Activated naive CD4-positive, alpha-beta T cell treated with anti-CD3 and anti-CD28 coated beads for 36 hours (primary cell): ENCODE results near the gene LTO1. TPM values are rescaled to one million over a fixed set of nuclear protein-coding genes. Genes with fewer than 3 reads are reported as not detected.

Source experiments
- CTCF ChIA-PET: fragments of 350-600 bp; sonication (Branson Sonifier 250); formaldehyde crosslinking; loops from one replicate; lab custom pipeline; 2021; ENCODE audit warnings: antibody characterized with exemption; lab: Charles Lee
- DNase-seq: peaks from one replicate; pipeline ENCODE4 v3.0.0-alpha.2; 2020
- H3K27ac Mint-ChIP-seq: one replicate; pipeline ENCODE4 v1.8.0; 2021; ENCODE audit warnings: mild to moderate bottlenecking, mixed read lengths
- H3K27me3 Mint-ChIP-seq: one replicate; pipeline ENCODE4 v1.8.0; 2021; ENCODE audit warnings: low read depth, mixed read lengths
- H3K36me3 Mint-ChIP-seq: one replicate; pipeline ENCODE4 v1.8.0; 2021; ENCODE audit warnings: low read depth, mixed read lengths
- H3K4me1 Mint-ChIP-seq: one replicate; pipeline ENCODE4 v1.8.0; 2021; ENCODE audit warnings: low read depth, mixed read lengths
- H3K4me3 Mint-ChIP-seq: one replicate; pipeline ENCODE4 v1.8.0; 2021; ENCODE audit warnings: mild to moderate bottlenecking, moderate library complexity, mixed read lengths
- H3K9me3 Mint-ChIP-seq: one replicate; pipeline ENCODE4 v1.8.0; 2021; ENCODE audit warnings: mixed read lengths
- intact Hi-C: fragments of 100-400 bp; cut with micrococcal nuclease; formaldehyde crosslinking; loops from one replicate; pipeline ENCODE4 v1.15.1; 2023
- total RNA-seq, 2 experiments: library from RNA; stranded (reverse); gene quantifications; one replicate each; pipeline ENCODE4 v1.2.3, GENCODE V29; 2021

Gene LTO1
- total RNA-seq, 2 experiments from 2014 or later: 14.8 to 14.9 TPM

DNA sequence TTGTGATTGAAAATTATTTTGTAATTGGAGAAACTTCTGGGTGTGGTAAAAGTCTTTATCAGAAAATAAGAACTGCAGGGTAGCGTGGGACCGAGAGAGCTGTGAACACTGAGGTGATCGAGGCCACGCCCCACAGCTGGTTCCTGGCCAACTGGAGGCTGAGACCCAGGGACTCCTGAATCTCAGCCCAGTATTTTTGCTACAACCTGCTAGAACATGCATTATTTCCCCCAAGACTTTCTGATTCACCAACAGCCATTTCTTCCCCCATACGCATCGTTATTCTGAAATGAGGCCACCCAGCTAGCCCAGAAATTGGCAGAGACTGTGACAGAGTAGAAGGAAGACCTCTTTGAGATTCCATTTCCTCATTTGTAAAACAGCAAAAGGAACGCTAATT lies 32.0 kb upstream of the LTO1 start:
- CTCF ChIA-PET: interaction anchor here (0.6 kb wide), 1 partner anchor 493 kb away, joined by 3 read pairs; no protein-coding TSS in a partner anchor
- intact Hi-C loops: loop anchor here (5.0 kb wide), 1 partner anchor 95 kb away; no protein-coding TSS in a partner anchor
- no peak overlapping the region for H3K27ac Mint-ChIP-seq
- no peak for DNase-seq
- H3K4me1 Mint-ChIP-seq: peaks cover 16% of the 10 kb centered on the region
- no peaks in the 10 kb centered on the region for H3K9me3 Mint-ChIP-seq
- H3K27me3 Mint-ChIP-seq: peaks cover 23% of the 10 kb centered on the region
- no peaks in the 10 kb centered on the region for H3K36me3 Mint-ChIP-seq
- no peak overlapping the region for H3K4me3 Mint-ChIP-seq

DNA sequence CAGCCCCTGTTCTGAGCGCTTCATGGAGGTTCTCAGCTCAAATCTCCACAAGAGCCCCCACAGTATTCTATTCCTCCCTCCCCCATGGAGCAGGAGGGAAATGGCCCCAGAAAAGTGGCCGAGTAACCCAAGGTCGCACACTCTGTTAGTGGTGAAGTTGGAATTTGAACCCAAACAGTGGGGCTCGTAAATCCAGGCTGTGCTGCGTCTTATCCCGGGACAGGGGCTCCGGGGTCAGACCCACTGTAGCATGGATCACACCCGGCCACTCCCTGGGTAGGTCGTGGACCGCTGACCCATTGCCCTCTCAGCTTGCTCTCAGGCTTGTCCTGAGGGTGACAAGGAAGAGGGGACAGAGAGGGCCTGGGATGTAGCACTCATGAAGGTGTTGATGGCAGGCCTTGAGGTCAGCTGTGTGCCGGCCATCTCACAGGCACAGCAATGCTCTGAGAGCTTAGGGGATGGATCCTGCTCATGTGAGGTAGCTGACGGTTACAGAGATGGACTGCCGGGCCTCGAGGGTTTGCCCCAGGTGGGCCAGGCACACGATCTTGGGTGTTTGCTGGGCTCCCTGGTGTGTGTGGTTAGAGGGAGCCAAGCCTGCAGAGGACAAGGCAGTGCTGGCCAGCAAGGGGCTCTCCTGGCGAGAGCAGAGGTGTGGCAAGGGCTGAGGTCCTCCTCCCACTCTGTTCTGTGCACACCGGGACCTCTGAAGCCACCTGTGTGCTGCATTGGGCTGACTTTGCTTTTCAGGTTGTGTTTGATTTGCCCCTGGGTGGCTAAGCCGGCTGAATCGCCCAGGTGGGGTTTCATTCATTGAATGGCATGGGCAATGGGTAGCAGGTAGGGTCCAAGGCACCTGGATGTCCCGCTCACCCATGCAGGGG lies 31.0 kb upstream of the LTO1 start:
- H3K27me3 Mint-ChIP-seq: peaks cover 27% of the 10 kb centered on the region
- CTCF ChIA-PET: interaction anchor here (0.8 kb wide), 1 partner anchor 413 kb away, joined by 3 read pairs; no protein-coding TSS in a partner anchor
- intact Hi-C loops: loop anchor here (5.0 kb wide), 1 partner anchor 96 kb away; no protein-coding TSS in a partner anchor

DNA sequence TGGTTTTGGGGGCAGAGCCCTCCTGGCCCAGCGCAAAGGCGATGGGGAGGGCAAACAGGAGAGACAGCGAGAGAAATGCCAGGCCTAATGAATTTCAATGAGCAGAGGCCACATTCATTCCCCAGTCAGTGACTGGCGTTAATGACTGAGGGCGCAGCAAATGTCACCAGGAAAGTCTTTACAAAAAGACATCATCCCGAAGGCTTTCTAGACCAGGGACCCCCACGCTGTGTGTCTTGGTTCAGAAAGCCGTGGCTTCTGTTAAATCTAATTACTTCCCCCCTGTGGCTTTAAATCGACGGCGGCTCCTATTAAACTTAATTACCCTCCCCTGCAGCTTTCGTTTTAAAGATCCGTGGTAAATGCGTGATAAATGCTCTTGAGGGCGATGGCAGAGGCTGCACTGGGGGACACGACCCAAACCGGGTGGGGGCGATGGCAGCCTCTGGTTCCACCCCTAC lies 30.2 kb upstream of the LTO1 start:
- H3K27ac Mint-ChIP-seq: no peak overlapping the region
- H3K36me3 Mint-ChIP-seq: no peaks in the 10 kb centered on the region
- H3K9me3 Mint-ChIP-seq: no peaks in the 10 kb centered on the region
- peaks cover 28% of the 10 kb centered on the region for H3K27me3 Mint-ChIP-seq
- DNase-seq: no peak
- H3K4me1 Mint-ChIP-seq: peaks cover 8% of the 10 kb centered on the region
- CTCF ChIA-PET: interaction anchor here (0.6 to 1.0 kb wide), 2 partner anchors 16 to 185 kb away, joined by 3 to 6 read pairs; no protein-coding TSS in a partner anchor
- H3K4me3 Mint-ChIP-seq: no peak overlapping the region
- intact Hi-C loops: loop anchor here (5.0 kb wide), 1 partner anchor 97 kb away; no protein-coding TSS in a partner anchor

More for the DNA sequence above, 31.0 kb upstream of the LTO1 start:
- H3K36me3 Mint-ChIP-seq: no peaks in the 10 kb centered on the region
- H3K9me3 Mint-ChIP-seq: no peaks in the 10 kb centered on the region
- no peak overlapping the region for H3K4me3 Mint-ChIP-seq
- DNase-seq: no peak
- no peak overlapping the region for H3K27ac Mint-ChIP-seq
- peaks cover 8% of the 10 kb centered on the region for H3K4me1 Mint-ChIP-seq

DNA sequence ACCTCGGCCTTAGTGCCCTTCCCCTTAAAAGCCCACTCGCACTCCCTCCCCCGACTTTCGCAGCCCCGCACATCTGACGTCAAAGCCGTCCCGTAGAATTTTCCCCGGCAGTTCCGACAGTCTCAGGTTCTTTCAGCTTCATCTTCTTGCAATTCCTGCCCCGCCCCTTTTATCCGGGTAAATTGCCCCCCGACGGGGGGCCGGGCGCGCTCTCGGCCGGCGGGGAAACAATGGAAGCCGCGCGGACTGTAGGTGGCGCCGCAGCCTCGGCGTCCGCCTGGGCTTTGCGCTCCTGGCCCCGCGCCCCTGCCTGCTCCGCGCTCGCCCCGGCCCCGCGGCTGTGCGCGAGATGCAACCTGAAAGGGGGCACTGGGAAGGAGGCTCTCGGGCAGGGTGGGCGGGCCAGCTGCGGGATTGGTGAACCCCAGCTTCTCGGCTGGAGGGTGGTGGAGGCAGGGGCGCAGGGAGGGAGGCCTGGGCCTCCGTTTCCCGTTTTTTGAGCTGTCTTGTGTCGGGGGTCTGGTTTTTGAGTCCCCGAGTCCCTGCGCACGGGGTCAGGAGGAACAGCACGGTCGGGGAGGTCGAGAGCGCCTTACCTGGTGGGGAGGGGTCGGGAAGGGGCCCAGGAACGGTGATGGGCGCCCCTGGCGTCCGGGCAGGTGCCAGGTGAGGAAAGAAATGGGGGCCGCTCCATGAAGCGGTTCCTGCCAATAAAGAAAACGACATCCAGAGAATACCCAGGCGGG lies 29.5 kb upstream of the LTO1 start:
- Mint-ChIP-seq H3K9me3 (no peaks in the 10 kb centered on the region), H3K4me1 (peaks cover 8% of the 10 kb centered on the region), H3K27me3 (peaks cover 29% of the 10 kb centered on the region), H3K4me3 (peak overlapping the region; percentile 49), H3K36me3 (no peaks in the 10 kb centered on the region), H3K27ac (no peak overlapping the region)
- intact Hi-C loops: loop anchor here (1.0 to 5.0 kb wide), 3 partner anchors 98 to 184 kb away; no protein-coding TSS in a partner anchor
- CTCF ChIA-PET: interaction anchor here (0.6 to 1.0 kb wide), 2 partner anchors 17 to 185 kb away, joined by 3 to 6 read pairs; no protein-coding TSS in a partner anchor
- DNase-seq: peak; percentile 23

DNA sequence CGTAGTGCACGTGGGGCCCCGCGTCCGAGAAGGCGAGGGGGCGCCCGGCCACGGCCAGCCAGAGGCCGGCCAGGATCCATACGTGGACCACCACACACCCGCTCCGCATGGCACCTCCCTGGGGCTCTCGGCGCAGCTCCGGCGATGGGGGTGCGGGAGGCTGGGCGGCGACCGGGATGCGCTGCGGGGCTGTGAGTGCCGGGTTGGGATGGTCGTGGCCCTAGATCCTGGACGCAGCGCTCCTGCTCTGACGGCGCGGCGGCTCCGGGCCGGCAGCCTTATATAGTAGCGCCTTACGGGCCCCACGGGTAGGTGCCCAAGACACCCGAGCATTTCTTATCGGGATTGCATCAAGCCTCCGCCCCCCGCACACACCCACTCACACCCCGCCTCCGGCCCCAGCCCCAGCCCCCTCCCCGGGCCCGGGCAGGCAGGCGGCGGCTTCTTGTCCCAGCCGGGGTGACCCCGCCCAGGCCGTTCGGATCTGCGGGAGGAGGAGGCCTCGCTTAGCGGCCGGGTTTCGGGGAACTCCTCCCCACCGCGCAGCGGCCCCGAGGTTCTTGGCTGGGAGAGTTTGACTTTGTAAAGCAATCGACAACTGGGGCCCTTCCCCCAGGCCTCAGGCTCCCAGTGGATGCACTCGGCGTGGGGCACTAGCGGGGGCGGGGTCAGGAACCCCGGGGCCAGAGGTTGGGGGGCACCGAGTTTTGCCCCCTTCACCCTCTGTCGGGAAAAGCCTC lies 28.8 kb upstream of the LTO1 start, which contains the start of gene FGF19:
Gene FGF19 (minus strand): TSS at position 255 of the 740 bp plus-strand sequence. CDS start 146 bp downstream, at position 109.
- Mint-ChIP-seq H3K4me1 (peaks cover 8% of the 10 kb centered on the region), H3K27ac (no peak within 1 kb of the TSS), H3K27me3 (peaks cover 35% of the 10 kb centered on the region), H3K36me3 (no peaks in the 10 kb centered on the region), H3K4me3 (peak within 1 kb of the TSS; percentile 49), H3K9me3 (no peaks in the 10 kb centered on the region)
- no peak for DNase-seq
- CTCF ChIA-PET: interaction anchor here (1.0 kb wide), 1 partner anchor 186 kb away, joined by 6 read pairs; no protein-coding TSS in a partner anchor
- intact Hi-C loops: loop anchor here (1.0 to 5.0 kb wide), 2 partner anchors 138 to 184 kb away; no protein-coding TSS in a partner anchor

DNA sequence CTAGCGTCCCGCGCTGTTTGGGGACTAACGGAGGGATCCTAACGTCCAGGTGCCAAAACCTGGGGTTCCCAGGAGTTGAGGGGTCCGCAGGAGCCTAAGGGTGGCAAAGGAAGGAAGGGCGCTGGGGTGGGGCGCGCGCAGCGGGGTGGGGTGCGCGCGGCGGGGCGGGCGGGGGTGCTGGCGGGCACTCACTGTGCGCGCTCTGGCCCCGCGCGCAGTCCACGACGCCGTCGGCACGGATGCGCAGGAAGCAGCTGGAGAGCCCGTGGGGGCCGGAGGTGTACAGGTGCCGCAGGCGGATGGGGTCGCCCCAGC lies 28.3 kb upstream of the LTO1 start:
- peaks cover 8% of the 10 kb centered on the region for H3K4me1 Mint-ChIP-seq
- no peaks in the 10 kb centered on the region for H3K36me3 Mint-ChIP-seq
- H3K27me3 Mint-ChIP-seq: peaks cover 39% of the 10 kb centered on the region
- CTCF ChIA-PET: no interaction called here
- intact Hi-C loops: loop anchor here (5.0 kb wide), 1 partner anchor 139 kb away; no protein-coding TSS in a partner anchor
- no peak overlapping the region for H3K27ac Mint-ChIP-seq
- H3K4me3 Mint-ChIP-seq: no peak overlapping the region
- DNase-seq: no peak
- no peaks in the 10 kb centered on the region for H3K9me3 Mint-ChIP-seq

DNA sequence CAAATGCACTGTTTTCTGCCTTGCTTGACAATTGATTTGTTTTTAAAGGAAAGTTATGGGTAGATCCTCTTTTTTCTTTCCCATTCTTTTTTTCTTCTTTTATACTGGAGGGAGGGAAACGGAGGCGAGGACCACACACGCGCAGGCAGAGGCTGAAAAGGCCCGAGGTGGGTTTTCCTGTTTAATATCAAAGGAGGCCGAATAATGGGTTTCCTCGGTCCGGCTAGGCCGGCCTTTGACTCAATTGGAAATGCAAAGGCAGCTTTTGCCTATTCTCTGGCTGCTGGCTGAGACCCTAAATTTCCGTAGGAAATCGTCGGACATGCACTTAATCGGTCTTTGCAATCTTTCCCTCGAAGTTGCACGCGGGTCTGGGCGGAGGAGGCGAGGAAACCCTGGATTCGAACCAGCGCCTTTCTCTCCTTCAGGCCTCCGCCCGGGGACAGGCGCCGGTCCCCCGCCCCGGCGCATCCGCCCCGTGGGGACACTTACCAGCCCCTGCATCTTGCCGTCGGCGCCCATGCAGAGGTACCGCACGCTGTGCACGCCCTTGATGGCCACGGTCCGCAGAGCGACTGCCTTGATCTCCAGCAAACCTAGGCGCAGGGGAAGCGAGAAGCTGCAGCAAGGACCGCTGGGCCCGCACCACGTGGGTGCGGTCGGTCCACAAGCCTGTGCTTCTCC lies 27.8 kb upstream of the LTO1 start:
- Mint-ChIP-seq H3K27ac (no peak overlapping the region), H3K36me3 (no peaks in the 10 kb centered on the region), H3K4me3 (no peak overlapping the region), H3K4me1 (peaks cover 8% of the 10 kb centered on the region), H3K27me3 (peaks cover 41% of the 10 kb centered on the region), H3K9me3 (no peaks in the 10 kb centered on the region)
- CTCF ChIA-PET: no interaction called here
- no peak for DNase-seq
- intact Hi-C loops: loop anchor here (5.0 kb wide), 1 partner anchor 139 kb away; no protein-coding TSS in a partner anchor

DNA sequence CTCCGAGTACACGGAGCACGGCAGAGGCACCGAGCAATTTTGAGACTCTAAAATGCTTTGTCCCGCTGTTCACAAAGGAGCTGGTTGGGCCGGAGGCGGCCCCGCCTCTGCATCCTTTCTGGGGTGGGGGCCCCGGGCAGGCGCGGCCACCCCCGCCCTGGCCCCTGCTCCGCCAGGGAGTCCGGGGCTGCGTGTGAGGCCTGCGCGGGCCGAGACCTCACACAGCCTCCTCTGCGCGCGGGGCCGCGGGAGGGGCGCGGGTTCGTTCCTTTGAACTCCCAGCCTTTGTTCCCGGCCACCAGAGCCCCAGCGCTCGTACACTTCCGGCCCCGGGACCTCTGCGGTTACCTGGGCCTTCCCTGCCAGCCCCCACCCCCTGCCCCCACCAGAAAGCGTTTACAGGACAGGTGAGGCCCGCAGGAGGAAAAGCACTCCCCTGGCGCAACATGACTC lies 27.1 kb upstream of the LTO1 start:
- H3K27ac Mint-ChIP-seq: no peak overlapping the region
- no peak for DNase-seq
- H3K9me3 Mint-ChIP-seq: no peaks in the 10 kb centered on the region
- H3K27me3 Mint-ChIP-seq: peaks cover 44% of the 10 kb centered on the region
- peaks cover 8% of the 10 kb centered on the region for H3K4me1 Mint-ChIP-seq
- CTCF ChIA-PET: no interaction called here
- H3K4me3 Mint-ChIP-seq: no peak overlapping the region
- intact Hi-C loops: loop anchor here (5.0 kb wide), 1 partner anchor 140 kb away; no protein-coding TSS in a partner anchor
- no peaks in the 10 kb centered on the region for H3K36me3 Mint-ChIP-seq

DNA sequence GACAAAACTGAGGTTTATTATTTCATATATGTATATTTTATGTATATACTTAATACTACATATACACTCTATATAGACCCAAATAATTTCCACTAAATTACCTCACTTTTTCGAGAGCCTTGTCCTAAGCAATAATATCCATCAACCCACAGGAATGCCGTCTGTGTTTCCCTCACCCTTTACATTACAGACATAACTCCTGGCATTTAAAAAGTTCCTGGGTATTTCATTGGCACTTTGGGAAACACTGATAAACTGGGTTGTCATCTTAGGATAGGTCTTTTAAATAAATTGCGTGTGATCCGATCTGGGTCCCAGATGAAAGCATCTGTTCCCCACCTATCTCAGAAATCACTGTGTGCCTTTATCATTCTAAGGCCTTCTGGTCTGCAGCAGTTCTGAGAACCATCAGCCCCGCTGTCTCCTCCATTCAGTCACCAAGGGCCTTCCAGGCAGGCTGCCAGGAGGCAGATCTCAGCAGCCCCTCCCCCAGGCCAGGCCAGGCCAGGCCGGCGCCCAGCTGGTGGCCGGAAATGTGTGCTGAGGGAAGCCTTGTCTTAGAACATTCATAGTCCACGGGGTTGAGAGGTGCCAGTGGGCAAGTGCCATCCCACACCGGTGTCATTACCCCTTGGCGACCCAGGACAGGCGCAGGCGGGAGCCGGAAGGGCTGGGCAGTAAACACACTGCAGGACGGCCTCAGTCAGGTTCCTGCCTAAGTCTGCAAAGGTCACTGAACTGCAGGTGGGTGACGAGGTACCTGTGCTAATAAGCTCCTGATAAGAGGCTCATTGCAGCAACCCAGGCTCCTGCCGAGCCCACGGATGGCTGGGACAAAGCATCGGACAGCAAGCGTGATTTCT lies 25.4 kb upstream of the LTO1 start:
- H3K36me3 Mint-ChIP-seq: no peaks in the 10 kb centered on the region
- H3K4me1 Mint-ChIP-seq: peaks cover 8% of the 10 kb centered on the region
- peaks cover 48% of the 10 kb centered on the region for H3K27me3 Mint-ChIP-seq
- intact Hi-C loops: loop anchor here (5.0 kb wide), 1 partner anchor 142 kb away; no protein-coding TSS in a partner anchor
- no peaks in the 10 kb centered on the region for H3K9me3 Mint-ChIP-seq
- CTCF ChIA-PET: no interaction called here
- no peak overlapping the region for H3K4me3 Mint-ChIP-seq
- no peak for DNase-seq
- no peak overlapping the region for H3K27ac Mint-ChIP-seq

DNA sequence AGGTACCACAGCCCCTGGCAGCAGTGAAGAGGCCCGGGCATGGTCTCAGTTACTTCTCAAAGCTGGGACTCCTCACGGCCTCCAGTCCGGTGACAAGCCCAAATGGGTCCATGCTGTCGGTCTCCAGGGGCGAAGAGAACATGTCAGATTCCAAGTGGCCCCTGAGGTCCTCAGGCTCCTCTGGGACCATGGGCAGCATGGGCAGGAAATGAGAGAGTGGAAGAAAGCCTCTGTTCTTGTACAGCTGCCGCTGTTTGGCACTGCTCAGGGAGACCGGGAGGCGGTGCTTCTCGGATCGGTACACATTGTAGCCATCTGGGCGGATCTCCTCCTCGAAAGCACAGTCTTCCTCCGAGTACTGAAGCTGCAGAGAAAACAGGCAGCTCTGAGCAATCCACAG lies 24.1 kb upstream of the LTO1 start:
- H3K4me1 Mint-ChIP-seq: peaks cover 4% of the 10 kb centered on the region
- H3K27me3 Mint-ChIP-seq: peaks cover 45% of the 10 kb centered on the region
- H3K27ac Mint-ChIP-seq: no peak overlapping the region
- H3K36me3 Mint-ChIP-seq: no peaks in the 10 kb centered on the region
- H3K4me3 Mint-ChIP-seq: no peak overlapping the region
- CTCF ChIA-PET: interaction anchor here (0.6 to 0.7 kb wide), 2 partner anchors 190 to 214 kb away, joined by 3 read pairs; no protein-coding TSS in a partner anchor
- intact Hi-C loops: no loop called here
- no peaks in the 10 kb centered on the region for H3K9me3 Mint-ChIP-seq
- no peak for DNase-seq
